H1 (cell line): ENCODE data around the gene MDFIC. TPM values are rescaled to one million over a fixed set of nuclear protein-coding genes. Genes with fewer than 3 reads are reported as not detected.

Source experiments
- CTCF ChIA-PET: fragments of 300-600 bp; sonication (Branson Sonifier 250); formaldehyde crosslinking; loops from one replicate; lab custom pipeline; 2021; ENCODE audit not compliant: partially characterized antibody; lab: Charles Lee
- POLR2A ChIA-PET: fragments of 300-600 bp; sonication (Branson Sonifier 250); formaldehyde crosslinking; loops from one replicate; lab custom pipeline; 2021; ENCODE audit warnings: inconsistent platforms; ENCODE audit not compliant: partially characterized antibody; lab: Charles Lee
- DNase-seq, 2 experiments: peaks; one replicate each; pipeline versions ENCODE4 v3.0.0 to v3.0.0-alpha.2; 2010 to 2022; ENCODE audit warnings: low spot score in 2 of 2, low read depth in 1 of 2, mixed read lengths in 1 of 2
- FAIRE-seq: peaks from 2 replicates; lab custom pipeline; 2011; peaks lifted over from hg19 to GRCh38; lab: Jason Lieb, UNC
- H2AFZ ChIP-seq: 2 replicates; pipeline ENCODE4 v1.8.1; 2012; ENCODE audit warnings: low read length, inconsistent platforms
- H2AK5ac ChIP-seq: 2 replicates; pipeline ENCODE4 v1.6.1; 2013; ENCODE audit warnings: low read depth, low read length
- H2BK120ac ChIP-seq: replicated peaks from 2 replicates; pipeline ENCODE3; 2013; ENCODE audit warnings: low read depth, low read length, inconsistent platforms
- H2BK12ac ChIP-seq: 2 replicates; pipeline ENCODE4 v1.6.1; 2013; ENCODE audit warnings: low read depth, low read length
- H2BK15ac ChIP-seq: 2 replicates; pipeline ENCODE4 v1.6.1; 2013; ENCODE audit warnings: low read length
- H2BK20ac ChIP-seq: 2 replicates; pipeline ENCODE4 v1.6.1; 2013; ENCODE audit warnings: low read length
- H2BK5ac ChIP-seq: 2 replicates; pipeline ENCODE4 v1.6.1; 2013; ENCODE audit warnings: low read depth, low read length
- H3K14ac ChIP-seq: 2 replicates; pipeline ENCODE4 v1.6.1; 2013; ENCODE audit warnings: inconsistent platforms; ENCODE audit not compliant: insufficient read length
- H3K18ac ChIP-seq: 2 replicates; pipeline ENCODE4 v1.6.1; 2013; ENCODE audit warnings: low read length; ENCODE audit errors: extremely low read depth
- H3K23ac ChIP-seq: 2 replicates; pipeline ENCODE4 v1.6.1; 2013; ENCODE audit warnings: inconsistent platforms; ENCODE audit not compliant: insufficient read length
- H3K23me2 ChIP-seq: 2 replicates; pipeline ENCODE4 v1.6.1; 2013; ENCODE audit warnings: low read depth, low read length
- H3K27ac ChIP-seq: 2 replicates; pipeline ENCODE4 v1.6.1; 2011; ENCODE audit warnings: low read depth, low read length, inconsistent platforms
- H3K27me3 ChIP-seq, 4 experiments: replicated peaks in 1 of 4; 1 replicate in 1 of 4; 2 replicates in 3 of 4; pipeline versions ENCODE4 v1.6.1 to v1.8.1; 2011 to 2013; ENCODE audit warnings: low read length in 3 of 4, mild to moderate bottlenecking in 3 of 4, inconsistent platforms in 2 of 4, mixed read lengths in 2 of 4, moderate library complexity in 1 of 4; ENCODE audit not compliant: control insufficient read depth in 3 of 4, insufficient read depth in 3 of 4; ENCODE audit errors: extremely low read depth in 1 of 4
- H3K36me3 ChIP-seq, 4 experiments: 2 replicates each; pipeline versions ENCODE4 v1.6.1 to v1.8.1; 2011 to 2013; ENCODE audit warnings: mild to moderate bottlenecking in 4 of 4, low read length in 3 of 4, moderate library complexity in 2 of 4, control low read depth in 1 of 4, inconsistent platforms in 1 of 4; ENCODE audit not compliant: insufficient read depth in 4 of 4, control insufficient read depth in 2 of 4
- H3K4ac ChIP-seq: replicated peaks from 2 replicates; pipeline ENCODE3; 2013; ENCODE audit warnings: low read length, low read depth, mixed read lengths, inconsistent platforms; ENCODE audit not compliant: insufficient read length
- H3K4me1 ChIP-seq, 4 experiments: replicated peaks in 1 of 4; 1 replicate in 1 of 4; 2 replicates in 3 of 4; pipeline versions ENCODE4 v1.6.1 to v1.8.1; 2011 to 2013; ENCODE audit warnings: low read length in 3 of 4, inconsistent platforms in 2 of 4, mixed read lengths in 1 of 4; ENCODE audit not compliant: insufficient read depth in 4 of 4, control insufficient read depth in 3 of 4
- H3K4me2 ChIP-seq, 2 experiments: 2 replicates each; pipeline versions ENCODE4 v1.6.1 to v1.8.1; 2011 to 2013; ENCODE audit warnings: low read depth in 2 of 2, low read length in 2 of 2, control low read depth in 1 of 2, inconsistent platforms in 1 of 2, mild to moderate bottlenecking in 1 of 2; ENCODE audit not compliant: insufficient read depth in 1 of 2
- H3K4me3 ChIP-seq, 4 experiments: fragments of 200-600, 300-600 bp in 1 of 4; sonication (generic), shearing (Covaris generic), sonication (Bioruptor Twin) in 1 of 4; 2 replicates each; pipeline versions ENCODE4 v1.5.1 to v1.8.1; 2011 to 2016; ENCODE audit warnings: low read length in 4 of 4, low read depth in 3 of 4, control low read depth in 2 of 4, inconsistent platforms in 2 of 4, mild to moderate bottlenecking in 2 of 4, mixed read lengths in 1 of 4, moderate library complexity in 1 of 4; ENCODE audit not compliant: insufficient read depth in 2 of 4; ENCODE audit errors: extremely low read depth in 1 of 4
- H3K56ac ChIP-seq: replicated peaks from 2 replicates; pipeline ENCODE3; 2013; ENCODE audit warnings: low read depth, mild to moderate bottlenecking, mixed read lengths, low read length, inconsistent platforms; ENCODE audit not compliant: insufficient read length
- H3K79me1 ChIP-seq: 2 replicates; pipeline ENCODE4 v1.6.1; 2013; ENCODE audit warnings: low read depth, low read length, control low read depth
- H3K79me2 ChIP-seq, 2 experiments: 2 replicates each; pipeline versions ENCODE4 v1.6.1 to v1.8.1; 2012 to 2013; ENCODE audit warnings: low read length in 2 of 2, mild to moderate bottlenecking in 2 of 2, inconsistent platforms in 1 of 2; ENCODE audit not compliant: insufficient read depth in 2 of 2, control insufficient read depth in 1 of 2
- H3K9ac ChIP-seq, 4 experiments: replicated peaks in 1 of 4; 1 replicate in 1 of 4; 2 replicates in 3 of 4; pipeline versions ENCODE4 v1.6.1 to v1.8.1; 2011 to 2013; ENCODE audit warnings: low read depth in 3 of 4, low read length in 3 of 4, control low read depth in 2 of 4, mild to moderate bottlenecking in 2 of 4, moderate library complexity in 2 of 4, inconsistent platforms in 1 of 4; ENCODE audit errors: extremely low read depth in 1 of 4
- H3K9me3 ChIP-seq, 2 experiments: 2 replicates each; pipeline versions ENCODE4 v1.6.1 to v1.8.1; 2012 to 2013; ENCODE audit warnings: mild to moderate bottlenecking in 2 of 2, moderate library complexity in 2 of 2, control low read depth in 1 of 2, inconsistent platforms in 1 of 2, low read depth in 1 of 2, low read length in 1 of 2, mixed read lengths in 1 of 2; ENCODE audit not compliant: insufficient read depth in 2 of 2
- H4K20me1 ChIP-seq, 2 experiments: replicated peaks in 1 of 2; 2 replicates each; pipeline versions ENCODE3 to v1.8.1; 2011 to 2013; ENCODE audit warnings: inconsistent platforms in 2 of 2, low read length in 2 of 2, mild to moderate bottlenecking in 1 of 2; ENCODE audit not compliant: insufficient read depth in 2 of 2, control insufficient read depth in 1 of 2
- H4K5ac ChIP-seq: 2 replicates; pipeline ENCODE4 v1.6.1; 2013; ENCODE audit warnings: low read length, low read depth, mixed read lengths, inconsistent platforms; ENCODE audit not compliant: insufficient read length
- H4K8ac ChIP-seq: 2 replicates; pipeline ENCODE4 v1.8.0; 2013; ENCODE audit warnings: mild to moderate bottlenecking, moderate library complexity, low read length, inconsistent platforms; ENCODE audit not compliant: insufficient read depth; ENCODE audit errors: extremely low read depth
- H4K91ac ChIP-seq: replicated peaks from 2 replicates; pipeline ENCODE3; 2013; ENCODE audit warnings: low read length, mixed read lengths, inconsistent platforms; ENCODE audit not compliant: insufficient read length
- ATF2 ChIP-seq: IDR thresholded peaks from 2 replicates; pipeline ENCODE4 v1.6.1; 2012; ENCODE audit warnings: low read length, inconsistent platforms
- CHD1 ChIP-seq: IDR thresholded peaks from 2 replicates; pipeline ENCODE4 v1.6.1; 2012; ENCODE audit warnings: low read depth, low read length, improper control_type of control experiment
- FOSL1 ChIP-seq: IDR thresholded peaks from 2 replicates; pipeline ENCODE4 v1.6.1; 2011; ENCODE audit warnings: mild to moderate bottlenecking, low read depth, low read length, moderate library complexity; ENCODE audit not compliant: insufficient read depth
- GTF2F1 ChIP-seq: IDR thresholded peaks from 2 replicates; pipeline ENCODE4 v1.6.1; 2012; ENCODE audit warnings: low read depth, low read length, improper control_type of control experiment, borderline replicate concordance
- MAFK ChIP-seq: IDR thresholded peaks from 2 replicates; pipeline ENCODE4 v1.6.1; 2012; ENCODE audit warnings: low read depth, mild to moderate bottlenecking, improper control_type of control experiment, low read length
- RAD21 ChIP-seq, 2 experiments: IDR thresholded peaks in 1 of 2; conservative IDR thresholded peaks in 1 of 2; 2 replicates each; pipeline ENCODE4 v1.6.1; 2011; ENCODE audit warnings: low read depth in 2 of 2, low read length in 2 of 2, improper control_type of control experiment in 1 of 2, inconsistent platforms in 1 of 2, mild to moderate bottlenecking in 1 of 2, moderate library complexity in 1 of 2
- SIRT6 ChIP-seq: IDR thresholded peaks from one replicate; pipeline ENCODE4 v1.7.1; 2012; ENCODE audit warnings: low read length, inconsistent platforms
- SP2 ChIP-seq: IDR thresholded peaks from 2 replicates; pipeline ENCODE4 v1.6.1; 2012; ENCODE audit warnings: mild to moderate bottlenecking, low read length, inconsistent platforms
- TEAD4 ChIP-seq: IDR thresholded peaks from 2 replicates; pipeline ENCODE4 v1.6.1; 2012; ENCODE audit warnings: low read depth, low read length, inconsistent platforms, mixed read lengths
- WGBS, 2 experiments: shearing (Covaris generic) in 1 of 2; methylation state at CpG; one replicate each; pipeline versions ENCODE4 v1.1.6 to v1.1.7; 2013 to 2015; ENCODE audit warnings: low lambda C conversion rate in 2 of 2, mixed read lengths in 2 of 2, inconsistent platforms in 1 of 2, low coverage in 1 of 2, missing lambda C conversion rate in 1 of 2; ENCODE audit not compliant: insufficient replicate concordance in 2 of 2, insufficient coverage in 1 of 2, insufficient read length in 1 of 2; ENCODE audit errors: extremely low coverage in 1 of 2, missing lambda C conversion rate in 1 of 2; 5-methylcytosine and 5-hydroxymethylcytosine counted together
- polyA plus RNA-seq, 7 experiments: library from polyadenylated mRNA; depleted of rRNA in 3 of 7; stranded (reverse) in 5 of 7; unstranded in 2 of 7; fragments of >200 nt in 5 of 7; fragments of 200-250 nt in 2 of 7; gene quantifications; 1 replicate in 5 of 7; 2 replicates in 1 of 7; 4 replicates in 1 of 7; pipeline versions ENCODE4 v1.2.1 to v1.2.3, GENCODE V29; 2011 to 2013; ENCODE audit warnings: missing spikeins in 2 of 7, mixed read lengths in 2 of 7
- total RNA-seq: library from RNA; stranded (reverse); fragmentation: NEBNext Ultra II Directional; extraction: Animal tissue kit (Norgen Biotek cat#: 25700); gene quantifications from 2 replicates; pipeline ENCODE4 v1.2.1, GENCODE V29; 2021
- TF ChIP-seq, protein P1 (sequence below): IDR thresholded peaks from 2 replicates; pipeline ENCODE4 v1.6.1; 2012; ENCODE audit warnings: inconsistent platforms

MDFIC gene
- total and polyA plus RNA-seq, 2 of the 8 experiments (the other 6 are each of a cell fraction or from before 2014, with no cell fraction given), result 2.3 to 11.4 TPM

- Histone ChIP-seq H4K20me1 (no peaks in the 10 kb centered on the region), H3K23me2 (no peaks in the 10 kb centered on the region), H2AK5ac (no peak overlapping the region), H3K4me2 (no peak overlapping the region), H3K27ac (no peak overlapping the region), H4K5ac (no peak overlapping the region), H3K36me3 (no peaks in the 10 kb centered on the region; a peak in 1 of 8 replicates), H3K9ac (no peak overlapping the region), H3K23ac (no peak overlapping the region), H3K9me3 (no peaks in the 10 kb centered on the region), H2BK5ac (no peak overlapping the region), H3K18ac (no peak overlapping the region), H3K79me1 (no peaks in the 10 kb centered on the region), H3K4ac (no peak overlapping the region), H2BK12ac (no peak overlapping the region), H3K56ac (no peak overlapping the region), H3K14ac (no peak overlapping the region), H4K8ac (no peak overlapping the region), H3K4me3 (no peak overlapping the region), H2BK15ac (no peak overlapping the region), H4K91ac (no peak overlapping the region), H3K4me1 (peaks cover 0 to 2% (median under 1%) of the 10 kb centered on the region in 4 experiments; a peak in 3 of 7 replicates), H3K79me2 (no peaks in the 10 kb centered on the region; a peak in 1 of 4 replicates), H2BK120ac (no peak overlapping the region), H2BK20ac (no peak overlapping the region), H3K27me3 (no peaks in the 10 kb centered on the region), H2AFZ (no peak overlapping the region)
- POLR2A ChIA-PET, result no interaction called here
- DNase-seq, result no peak
- CTCF ChIA-PET, result interaction anchor here (0.9 to 2.8 kb wide), 11 partner anchors 9 to 912 kb away, joined by 3 to 12 read pairs (median 4); no protein-coding TSS in a partner anchor
- FAIRE-seq, result no peak
- WGBS, 2 experiments, result 68% methylated on average over 3 of the region's 3 CpGs; no CpG with 5 or more reads in 1 of the 2 experiments
- TF ChIP-seq ATF2, result no peak
- no peak for TF ChIP-seq GTF2F1
- TF ChIP-seq CHD1, result no peak
- peak; percentile 23 to 31; a peak in 3 of 4 replicates for TF ChIP-seq RAD21 (IDR thresholded peaks at IDR 0.05 in 1 of 2, conservative IDR thresholded peaks at IDR 0.05 in 1 of 2; ENCODE audit: low read depth in 2 of 2, low read length in 2 of 2)
- TF ChIP-seq FOSL1, result no peak
- no peak for TF ChIP-seq SP2
- no peak for TF ChIP-seq SIRT6
- TF ChIP-seq, protein P1, sequence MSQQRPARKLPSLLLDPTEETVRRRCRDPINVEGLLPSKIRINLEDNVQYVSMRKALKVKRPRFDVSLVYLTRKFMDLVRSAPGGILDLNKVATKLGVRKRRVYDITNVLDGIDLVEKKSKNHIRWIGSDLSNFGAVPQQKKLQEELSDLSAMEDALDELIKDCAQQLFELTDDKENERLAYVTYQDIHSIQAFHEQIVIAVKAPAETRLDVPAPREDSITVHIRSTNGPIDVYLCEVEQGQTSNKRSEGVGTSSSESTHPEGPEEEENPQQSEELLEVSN, result no peak
- TF ChIP-seq MAFK, result no peak
- no peak for TF ChIP-seq TEAD4
Measured at GRCh38 chr7:114939484-114940097, 17.7 kb downstream of the MDFIC start.
